COLO668 (cell line): ENCODE measurements around the gene PTX4.

Experiments used
- DNase-seq: peaks from one replicate; lab custom pipeline; 2025; ENCODE audit not compliant: unreplicated experiment; lab: John Stamatoyannopoulos, UW

PTX4 gene

DNA sequence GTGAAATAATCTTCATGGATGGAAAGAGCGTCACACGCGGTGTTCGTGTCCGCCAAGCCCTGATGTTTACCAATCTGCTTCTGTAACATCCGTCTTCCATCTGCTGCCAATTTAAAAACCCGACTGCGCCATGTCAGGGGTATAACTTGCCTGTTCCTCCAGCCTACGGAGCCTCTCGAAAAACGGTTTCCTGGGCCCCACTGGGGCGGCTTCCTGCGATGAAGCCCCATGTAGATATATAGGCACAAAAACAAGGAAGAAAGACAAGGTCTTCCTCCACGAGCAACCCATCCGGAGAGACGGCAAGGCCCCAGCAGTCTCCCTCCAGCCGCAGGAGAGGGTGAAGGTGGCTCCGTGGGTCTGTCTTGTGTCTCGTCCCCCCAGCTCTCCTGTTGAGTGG, at the start of gene PTX4:
Gene PTX4, minus strand, starts transcription at position 326 of the 400 bp plus-strand sequence. Its CDS starts 35 bp downstream, at position 291.
- DNase-seq = no peak

DNA sequence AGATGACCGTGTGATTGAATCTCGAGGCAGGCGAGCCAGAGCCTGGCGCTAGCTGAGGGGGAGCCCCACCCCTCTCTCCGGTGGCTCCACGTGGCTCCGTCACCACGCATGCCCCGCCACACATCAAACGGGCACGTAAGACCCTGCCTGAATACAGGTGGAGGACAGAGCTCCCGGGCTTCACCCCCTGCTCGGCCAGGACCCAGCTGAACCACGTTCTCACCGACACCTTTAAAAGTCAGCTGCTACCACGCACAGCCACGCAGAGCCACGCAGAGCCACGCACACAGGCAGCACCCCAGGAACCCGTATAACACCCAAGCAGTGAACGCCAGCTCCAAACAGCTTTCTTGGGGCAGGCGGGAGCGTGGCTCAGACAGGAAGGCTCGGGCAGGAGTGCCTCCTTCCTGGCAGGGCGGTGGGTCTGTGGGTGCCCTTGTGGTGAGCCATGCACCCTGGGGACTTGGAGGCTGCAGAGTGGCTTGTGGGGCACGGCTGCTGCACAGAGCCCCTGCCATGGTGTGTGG, 49.1 kb upstream of the PTX4 start:
- DNase-seq = no peak

GRCh38 chr16:1537138-1537577, 48.4 kb upstream of the PTX4 start:
- no peak for DNase-seq

DNA sequence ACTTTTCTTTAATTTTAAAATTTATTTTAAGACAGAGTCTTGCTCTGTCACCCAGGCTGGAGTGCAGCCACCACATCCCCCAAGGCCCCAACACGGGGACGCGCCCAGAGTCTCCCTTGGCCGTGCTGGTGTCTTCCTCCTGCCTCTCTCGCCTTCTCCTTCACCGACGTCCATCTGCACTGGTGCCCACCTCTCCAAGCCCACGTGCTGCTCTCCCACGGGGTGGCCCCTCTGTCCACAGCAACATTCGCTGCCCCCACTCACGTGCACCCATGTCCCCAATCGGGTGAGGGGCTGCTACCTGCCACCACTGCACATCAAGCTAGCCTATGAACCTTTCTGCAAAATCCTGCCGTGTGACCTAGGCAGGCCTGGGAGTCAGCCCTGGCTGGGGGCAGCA, 47.9 kb upstream of the PTX4 start:
- no peak for DNase-seq

- no peak for DNase-seq
These were observed 46.9 kb upstream of the PTX4 start for GRCh38 chr16:1535391-1536291.

DNA sequence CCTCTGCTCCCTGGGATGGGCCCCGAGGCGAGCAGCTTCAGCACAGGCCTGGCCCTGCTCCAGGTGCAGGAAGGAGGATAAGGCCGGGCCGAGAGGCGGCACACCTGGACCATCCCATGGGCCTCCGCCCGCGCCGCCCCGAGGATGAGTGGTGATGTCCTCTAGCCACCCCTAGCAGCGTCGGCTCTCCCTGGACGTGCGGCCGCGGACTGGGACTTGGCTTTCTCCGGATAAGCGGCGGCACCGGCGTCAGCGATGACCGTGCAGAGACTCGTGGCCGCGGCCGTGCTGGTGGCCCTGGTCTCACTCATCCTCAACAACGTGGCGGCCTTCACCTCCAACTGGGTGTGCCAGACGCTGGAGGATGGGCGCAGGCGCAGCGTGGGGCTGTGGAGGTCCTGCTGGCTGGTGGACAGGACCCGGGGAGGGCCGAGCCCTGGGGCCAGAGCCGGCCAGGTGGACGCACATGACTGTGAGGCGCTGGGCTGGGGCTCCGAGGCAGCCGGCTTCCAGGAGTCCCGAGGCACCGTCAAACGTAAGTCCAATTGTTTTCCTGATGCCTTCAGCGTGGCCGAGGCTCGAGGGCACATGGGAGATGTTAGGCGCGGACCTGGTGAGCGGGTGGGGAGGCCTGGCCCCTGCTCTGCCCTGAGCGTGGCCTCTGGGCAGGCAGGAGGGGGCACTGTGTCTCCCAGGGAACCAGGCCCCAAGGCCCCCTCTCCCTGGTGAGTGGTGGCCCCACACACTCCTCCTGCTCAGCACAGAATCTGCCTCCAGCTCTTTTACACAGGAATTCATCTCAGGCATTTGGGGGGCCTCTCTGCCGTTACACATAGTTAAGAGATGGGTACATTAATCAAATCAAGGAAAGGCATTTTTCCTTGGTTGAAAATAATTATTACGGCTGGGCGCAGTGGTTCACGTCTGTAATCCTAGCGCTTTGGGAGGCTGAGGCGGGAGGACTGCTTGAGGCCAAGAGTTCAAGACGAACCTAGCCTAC, 45.6 kb upstream of the PTX4 start:
- no peak for DNase-seq

- no peak for DNase-seq
These were observed 44.8 kb upstream of the PTX4 start, which contains the start of gene TMEM204 for GRCh38 chr16:1533443-1533951. TMEM204 (plus strand) TSS chr16:1533666; CDS start chr16:1534276, 610 bp downstream.

- no peak for DNase-seq
These were observed 44.0 kb upstream of the PTX4 start for GRCh38 chr16:1532771-1533170.

DNA sequence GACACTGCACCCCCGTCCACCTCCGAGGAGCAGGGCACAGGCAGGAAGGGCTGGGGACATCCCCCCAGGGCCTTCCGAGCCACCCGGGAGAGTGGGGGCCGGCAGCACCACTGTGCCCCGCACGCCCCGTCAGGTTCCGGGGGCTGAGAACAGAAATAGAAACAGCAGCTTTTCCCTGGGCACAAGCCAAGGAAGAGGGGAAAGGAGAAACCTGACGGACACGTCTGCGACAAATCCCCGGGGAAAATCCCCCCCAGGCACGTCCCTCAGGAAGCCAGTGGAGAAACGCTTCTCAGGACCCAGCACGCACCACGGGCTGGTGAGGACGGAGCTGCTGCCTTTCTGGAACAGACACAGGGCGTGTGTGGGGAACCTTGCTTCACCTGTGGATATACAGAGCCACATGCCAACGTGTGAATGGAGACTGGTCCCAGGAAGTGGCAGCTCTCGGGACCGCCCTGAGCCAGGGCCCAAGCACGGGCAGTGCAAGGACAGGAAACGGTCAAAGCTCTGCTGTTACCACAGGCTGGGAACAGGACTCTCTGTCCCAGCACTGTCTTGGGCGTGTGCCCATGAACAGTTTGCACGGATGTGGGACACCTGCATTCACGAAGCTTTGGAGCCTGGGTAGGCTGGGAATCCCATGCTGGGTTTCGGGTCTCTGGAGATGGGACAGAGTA, 43.5 kb upstream of the PTX4 start:
- no peak for DNase-seq

GRCh38 chr16:1531638-1531910, 42.8 kb upstream of the PTX4 start:
- no peak for DNase-seq

DNA sequence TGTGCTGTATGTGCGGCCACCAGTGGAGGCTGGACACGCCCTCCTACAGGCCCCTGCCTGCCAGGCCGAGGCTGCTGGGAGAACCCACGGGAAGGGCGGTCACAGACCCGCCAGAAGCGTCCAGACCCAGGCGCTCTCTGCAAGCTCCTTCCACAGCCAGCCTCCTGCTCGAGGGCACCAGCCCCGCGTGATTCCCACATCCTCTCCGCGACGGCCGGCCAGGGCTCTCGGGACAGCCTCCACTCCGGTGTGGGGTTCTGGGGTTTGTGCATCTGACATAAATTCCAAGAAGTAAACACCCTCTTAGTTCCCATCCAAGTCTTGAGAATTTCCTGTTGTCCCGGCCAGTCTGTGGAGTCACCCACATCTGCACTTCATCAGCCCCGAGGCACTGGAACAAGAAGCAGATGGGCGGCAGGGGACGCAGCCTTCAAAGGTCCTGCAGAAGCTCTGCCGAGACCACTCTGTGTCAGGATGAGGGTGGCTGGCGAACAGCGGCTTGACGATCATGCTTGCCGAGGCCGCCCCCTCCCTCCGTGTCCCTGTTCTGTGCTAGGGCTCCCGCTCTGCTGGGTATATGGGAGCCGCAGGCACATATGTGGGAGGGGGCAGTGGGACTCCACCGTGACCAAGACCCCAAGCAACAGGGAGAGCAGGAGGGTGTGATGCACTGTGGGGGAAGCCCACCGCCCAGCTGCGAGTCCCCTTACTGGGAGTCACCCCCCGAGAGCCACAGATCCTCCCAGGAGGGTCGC, 42.3 kb upstream of the PTX4 start:
- DNase-seq = no peak

DNA sequence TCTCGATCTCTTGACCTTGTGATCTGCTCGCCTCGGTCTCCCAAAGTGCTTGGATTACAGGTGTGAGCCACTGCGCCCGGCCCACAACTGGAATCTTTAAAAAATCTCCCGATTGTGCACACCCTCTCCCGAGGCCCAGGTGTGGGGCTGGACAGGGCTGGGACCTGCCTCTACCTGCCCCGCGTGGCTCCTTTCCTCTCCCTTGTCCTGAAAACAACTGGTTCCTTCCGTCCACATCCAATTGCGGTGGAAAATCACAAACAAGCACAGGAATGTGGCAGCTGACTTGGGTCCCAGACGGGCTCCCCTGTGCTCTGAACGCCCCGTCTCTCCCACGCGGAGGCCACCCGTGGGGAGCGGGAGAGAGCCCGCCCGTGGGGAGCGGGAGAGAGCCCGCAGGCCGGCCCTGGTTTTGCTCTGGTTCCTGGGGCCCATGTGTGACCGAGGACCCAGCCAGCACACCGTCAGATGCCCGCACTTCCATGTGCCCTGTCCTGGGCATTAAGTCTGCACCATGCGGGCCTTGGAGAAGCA, 41.7 kb upstream of the PTX4 start:
- DNase-seq = no peak

- DNase-seq = no peak
These were observed 40.3 kb upstream of the PTX4 start for GRCh38 chr16:1528921-1529537.

GRCh38 chr16:1527836-1528811, 39.4 kb upstream of the PTX4 start:
- DNase-seq = no peak

DNA sequence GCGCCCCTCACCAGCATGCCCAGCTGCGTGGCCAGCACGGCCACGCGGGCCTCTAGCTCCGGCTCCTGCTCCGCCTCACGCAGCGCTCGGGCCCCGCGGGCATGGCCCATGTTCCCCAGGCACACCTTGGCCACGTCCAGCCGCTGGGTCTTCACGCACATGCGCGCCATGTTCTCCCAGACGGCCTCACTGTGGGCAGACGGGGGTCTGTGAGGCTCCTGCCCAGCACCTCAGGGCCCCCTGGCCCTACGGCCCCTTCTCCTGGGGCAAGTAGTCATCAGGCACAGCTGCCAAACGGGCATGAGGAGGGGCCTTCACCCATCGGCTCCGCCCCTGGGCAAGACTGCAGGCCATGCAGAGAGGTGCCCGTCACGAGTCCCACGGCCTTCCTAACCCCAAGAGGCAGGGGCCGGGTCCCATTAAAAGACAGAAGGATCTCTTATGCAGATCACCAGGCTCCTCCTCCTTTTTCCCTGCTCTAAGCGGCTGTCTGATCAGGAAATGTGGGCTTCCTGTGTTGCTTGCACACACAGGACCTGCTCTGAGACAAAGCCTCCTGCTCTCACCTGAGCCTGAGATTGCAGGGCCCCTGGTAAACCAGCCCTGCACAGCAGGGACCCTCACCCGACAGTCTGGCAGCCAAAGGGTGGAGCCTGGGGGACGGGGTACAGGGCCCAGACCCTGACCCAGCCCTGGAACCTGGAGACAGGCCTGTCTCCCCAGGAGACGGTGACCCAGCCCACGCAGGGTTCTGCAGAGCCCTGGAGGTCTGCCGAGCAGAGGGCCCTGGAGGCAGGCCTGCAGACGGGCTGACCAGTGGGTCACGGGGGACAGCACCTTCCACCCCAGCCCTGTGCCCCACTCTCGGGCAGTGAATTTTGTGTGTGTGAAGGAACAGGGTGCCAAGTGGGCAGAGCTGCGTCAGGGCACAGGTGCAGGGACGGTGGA, 38.1 kb upstream of the PTX4 start:
- no peak for DNase-seq

DNA sequence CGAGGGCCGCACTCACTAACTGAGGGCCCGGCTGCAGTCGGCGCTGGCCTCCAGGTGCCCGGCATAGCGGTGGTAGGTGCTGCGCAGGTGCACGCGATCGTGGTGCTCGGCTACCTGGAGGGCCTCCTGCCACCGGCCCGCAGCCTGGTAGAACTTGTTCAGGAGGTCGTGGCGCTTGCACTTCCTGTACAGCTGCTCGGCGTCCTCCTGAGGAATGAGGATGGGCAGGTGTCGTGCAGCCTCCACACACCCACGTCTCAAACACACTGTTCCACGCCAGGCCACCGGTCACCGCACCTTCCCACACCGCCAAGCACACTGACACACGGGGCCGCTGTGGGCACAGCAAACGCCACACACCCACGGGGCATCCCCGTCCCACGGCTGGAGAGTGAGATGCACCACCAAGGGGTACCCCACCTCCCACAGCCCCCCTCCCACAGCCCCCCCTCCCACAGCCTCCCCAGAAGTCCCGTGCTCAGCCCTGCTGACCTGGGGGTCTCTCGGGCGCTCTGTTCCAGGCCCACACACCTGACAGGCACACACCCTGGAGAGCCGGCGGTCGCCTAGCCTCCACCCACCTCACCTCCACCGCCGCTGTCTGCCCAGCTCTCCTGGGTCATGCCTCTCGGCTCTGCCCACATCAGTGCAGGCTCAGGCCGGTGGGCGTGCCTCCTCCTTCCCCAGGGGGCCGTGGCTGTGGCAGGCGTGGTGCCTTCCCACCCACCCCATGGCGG, 37.3 kb upstream of the PTX4 start:
- no peak for DNase-seq
